Measurements from ENCODE around the gene CARD9. TPM values are rescaled to one million over a fixed set of nuclear protein-coding genes. Genes with fewer than 3 reads are reported as not detected.

The CARD9 gene
- total RNA-seq, 1 donor from 2014 or later: not detected

GRCh38 chr9:136361754-136362449 is 11.6 kb downstream of the CARD9 start:
- H3K36me3 ChIP-seq: no peaks in the 10 kb centered on the region
- no peak for DNase-seq (ENCODE audit: low spot score)
- no peak overlapping the region for H3K27ac Mint-ChIP-seq
- no peaks in the 10 kb centered on the region for H3F3A ChIP-seq (ENCODE audit: low read depth)
- H3K4me1 Mint-ChIP-seq: peaks cover 4% of the 10 kb centered on the region
- peaks cover 10% of the 10 kb centered on the region for H4K20me1 ChIP-seq (ENCODE audit: low read depth)
- H3K79me2 ChIP-seq (ENCODE audit: low read depth): no peaks in the 10 kb centered on the region
- H3K27ac ChIP-seq: no peak overlapping the region
- H3K4me2 ChIP-seq: no peak overlapping the region
- no peaks in the 10 kb centered on the region for H3K9me3 Mint-ChIP-seq
- H3K27me3 Mint-ChIP-seq (ENCODE audit: insufficient read depth, low read depth): peaks cover 9% of the 10 kb centered on the region
- no peak overlapping the region for H2AFZ ChIP-seq (replicated peaks)
- H3K4me3 Mint-ChIP-seq: peak overlapping the region; percentile 86
- H3K9me3 ChIP-seq (ENCODE audit: low read depth): no peaks in the 10 kb centered on the region
- H3K36me3 Mint-ChIP-seq: no peaks in the 10 kb centered on the region
- no peak overlapping the region for H3K9ac ChIP-seq
- no peak overlapping the region for H3K4me3 ChIP-seq
- TF ChIP-seq EZH2phosphoT487 (IDR thresholded peaks at IDR 0.05) (no peak), CTCF (IDR thresholded peaks at IDR 0.05) (no peak), EZH2 (IDR thresholded peaks at IDR 0.05) (no peak)
- H3K4me1 ChIP-seq: no peaks in the 10 kb centered on the region
- H3K27me3 ChIP-seq: no peaks in the 10 kb centered on the region

GRCh38 chr9:136361047-136361753 is 12.3 kb downstream of the CARD9 start:
- Histone ChIP-seq H2AFZ (replicated peaks) (no peak overlapping the region), H3K79me2 (ENCODE audit: low read depth) (no peaks in the 10 kb centered on the region), H3K27ac (no peak overlapping the region), H3K36me3 (no peaks in the 10 kb centered on the region), H3K4me2 (no peak overlapping the region), H4K20me1 (ENCODE audit: low read depth) (peaks cover 10% of the 10 kb centered on the region), H3K4me1 (no peaks in the 10 kb centered on the region), H3K9ac (no peak overlapping the region), H3F3A (ENCODE audit: low read depth) (no peaks in the 10 kb centered on the region), H3K27me3 (no peaks in the 10 kb centered on the region), H3K4me3 (no peak overlapping the region), H3K9me3 (ENCODE audit: low read depth) (no peaks in the 10 kb centered on the region)
- no peaks in the 10 kb centered on the region for H3K36me3 Mint-ChIP-seq
- H3K4me1 Mint-ChIP-seq: peaks cover 4% of the 10 kb centered on the region
- no peak overlapping the region for H3K4me3 Mint-ChIP-seq
- DNase-seq (ENCODE audit: low spot score): no peak
- no peak overlapping the region for H3K27ac Mint-ChIP-seq
- H3K27me3 Mint-ChIP-seq (ENCODE audit: insufficient read depth, low read depth): peaks cover 9% of the 10 kb centered on the region
- no peaks in the 10 kb centered on the region for H3K9me3 Mint-ChIP-seq
- TF ChIP-seq EZH2 (IDR thresholded peaks at IDR 0.05): no peak
- no peak for TF ChIP-seq EZH2phosphoT487 (IDR thresholded peaks at IDR 0.05)
- TF ChIP-seq CTCF (IDR thresholded peaks at IDR 0.05): no peak

GRCh38 chr9:136359774-136360718 is 13.4 kb downstream of the CARD9 start:
- Histone ChIP-seq H4K20me1 (ENCODE audit: low read depth) (peaks cover 10% of the 10 kb centered on the region), H3K27ac (no peak overlapping the region), H3K36me3 (no peaks in the 10 kb centered on the region), H3K9ac (no peak overlapping the region), H2AFZ (replicated peaks) (no peak overlapping the region), H3K4me1 (no peaks in the 10 kb centered on the region), H3K4me3 (no peak overlapping the region), H3K27me3 (no peaks in the 10 kb centered on the region), H3K4me2 (no peak overlapping the region), H3K79me2 (ENCODE audit: low read depth) (no peaks in the 10 kb centered on the region), H3K9me3 (ENCODE audit: low read depth) (no peaks in the 10 kb centered on the region), H3F3A (ENCODE audit: low read depth) (no peaks in the 10 kb centered on the region)
- Mint-ChIP-seq H3K4me1 (peaks cover 4% of the 10 kb centered on the region), H3K9me3 (no peaks in the 10 kb centered on the region), H3K27me3 (ENCODE audit: insufficient read depth, low read depth) (peaks cover 9% of the 10 kb centered on the region), H3K36me3 (no peaks in the 10 kb centered on the region), H3K27ac (no peak overlapping the region), H3K4me3 (no peak overlapping the region)
- no peak for TF ChIP-seq EZH2 (IDR thresholded peaks at IDR 0.05)
- TF ChIP-seq EZH2phosphoT487 (IDR thresholded peaks at IDR 0.05): no peak
- DNase-seq (ENCODE audit: low spot score): no peak

Data from neural progenitor cell (in vitro differentiated cells).